Endothelial cell of umbilical vein (primary cell): ENCODE data around the gene ELMO1.

Experiments
- CTCF ChIP-seq, 2 donors: IDR thresholded peaks; 1 replicate in 1 of 2; 2 replicates in 1 of 2; pipeline ENCODE4 v1.5.1; 2011; ENCODE audit warnings: low read length in 2 of 2, mild to moderate bottlenecking in 2 of 2, moderate library complexity in 2 of 2, control low read depth in 1 of 2, inconsistent platforms in 1 of 2, low read depth in 1 of 2; ENCODE audit not compliant: insufficient read depth in 1 of 2; ENCODE audit errors: extremely low read depth in 1 of 2
- GATA2 ChIP-seq: IDR thresholded peaks from 2 replicates; pipeline ENCODE4 v1.7.0; 2011; ENCODE audit warnings: low read depth, mild to moderate bottlenecking, moderate library complexity, mixed read lengths, low read length; ENCODE audit not compliant: insufficient read length, insufficient read depth
- MAX ChIP-seq: IDR thresholded peaks from 2 replicates; pipeline ENCODE4 v1.6.1; 2011; ENCODE audit not compliant: insufficient read depth, insufficient read length
- MYC ChIP-seq: IDR thresholded peaks from one replicate; pipeline ENCODE4 v1.6.1; 2011; ENCODE audit warnings: mild to moderate bottlenecking, low read depth, low read length
- POLR2A ChIP-seq: IDR thresholded peaks from 2 replicates; pipeline ENCODE4 v1.6.1; 2012; ENCODE audit warnings: low read depth, mild to moderate bottlenecking, control low read depth, low read length

- TF ChIP-seq MYC, result no peak
- no peak for TF ChIP-seq CTCF (IDR thresholded peaks at IDR 0.05; ENCODE audit: extremely low read depth in 1 of 2, insufficient read depth in 1 of 2, low read depth in 1 of 2, low read length in 2 of 2)
- TF ChIP-seq MAX, result no peak
- TF ChIP-seq GATA2, result no peak
- TF ChIP-seq POLR2A, result no peak
Measured at GRCh38 chr7:36871863-36872262, 576.8 kb downstream of the ELMO1 start.
